ENCODE data around the gene NYNRIN.

DNA sequence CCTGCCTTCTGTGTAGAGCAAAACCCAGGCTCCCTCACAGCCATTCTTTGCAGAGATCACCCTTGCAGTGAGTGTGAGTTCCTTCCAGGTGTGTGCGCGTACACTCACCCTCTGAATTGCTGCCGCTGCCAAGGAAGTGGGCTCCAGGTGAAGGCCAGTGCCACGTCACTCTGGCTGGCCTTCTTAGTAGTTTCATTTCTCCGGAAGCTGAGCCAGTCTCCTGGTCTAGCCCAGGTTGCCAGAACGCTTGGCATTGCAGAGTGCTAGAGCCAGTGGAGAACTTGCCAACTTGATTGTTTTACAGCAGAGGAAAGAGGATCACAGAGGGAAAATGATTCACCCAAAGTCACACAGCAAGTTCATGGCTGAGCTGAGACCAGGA, 19.7 kb downstream of the NYNRIN start:
- TF ChIP-seq CTCF (conservative IDR thresholded peaks at IDR 0.05; ENCODE audit: low read depth, low read length), result no peak
- no peak for TF ChIP-seq CHD1 (IDR thresholded peaks at IDR 0.05; ENCODE audit: low read depth, low read length)
- TF ChIP-seq RFX5 (IDR thresholded peaks at IDR 0.05; ENCODE audit: low read depth, low read length), result no peak
- TF ChIP-seq ELK1 (IDR thresholded peaks at IDR 0.05; ENCODE audit: borderline replicate concordance, low read depth, low read length), result no peak
- TF ChIP-seq, protein P1, sequence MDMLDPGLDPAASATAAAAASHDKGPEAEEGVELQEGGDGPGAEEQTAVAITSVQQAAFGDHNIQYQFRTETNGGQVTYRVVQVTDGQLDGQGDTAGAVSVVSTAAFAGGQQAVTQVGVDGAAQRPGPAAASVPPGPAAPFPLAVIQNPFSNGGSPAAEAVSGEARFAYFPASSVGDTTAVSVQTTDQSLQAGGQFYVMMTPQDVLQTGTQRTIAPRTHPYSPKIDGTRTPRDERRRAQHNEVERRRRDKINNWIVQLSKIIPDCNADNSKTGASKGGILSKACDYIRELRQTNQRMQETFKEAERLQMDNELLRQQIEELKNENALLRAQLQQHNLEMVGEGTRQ (IDR thresholded peaks at IDR 0.05; ENCODE audit: low read depth, low read length), result no peak
- TF ChIP-seq FOS (IDR thresholded peaks at IDR 0.05; ENCODE audit: low read depth, low read length), result no peak
- no peak for TF ChIP-seq POLR2A (IDR thresholded peaks at IDR 0.05; ENCODE audit: low read depth, low read length)
- no peak for TF ChIP-seq CEBPB (IDR thresholded peaks at IDR 0.05; ENCODE audit: low read depth, low read length)
- TF ChIP-seq MAFK (IDR thresholded peaks at IDR 0.05; ENCODE audit: low read depth, low read length), result no peak
- TF ChIP-seq BHLHE40 (IDR thresholded peaks at IDR 0.05; ENCODE audit: low read depth, low read length), result no peak

Data from IMR-90 (cell line).